OCI-LY1 (cell line): Measurements from ENCODE around the gene ACAP3.

Source experiments
- H2AFZ ChIP-seq: fragments of 200-600 bp; sonication (generic), shearing (Covaris generic); 2 replicates; pipeline ENCODE4 v1.6.0; 2014; ENCODE audit warnings: antibody characterized with exemption, mild to moderate bottlenecking, low read length
- H3F3A ChIP-seq: fragments of 200-600 bp; sonication (generic), shearing (Covaris generic); 2 replicates; pipeline ENCODE4 v1.6.0; 2014; ENCODE audit warnings: mild to moderate bottlenecking, antibody characterized with exemption, low read length, moderate library complexity; ENCODE audit not compliant: insufficient read depth
- H3K27ac ChIP-seq: fragments of 200-600 bp; sonication (generic); 2 replicates; pipeline ENCODE4 v1.5.1; 2014; ENCODE audit warnings: low read length, mixed run types, mild to moderate bottlenecking, low read depth; ENCODE audit not compliant: poor library complexity, severe bottlenecking
- H3K27me3 ChIP-seq: fragments of 200-600 bp; sonication (generic); 2 replicates; pipeline ENCODE4 v1.6.0; 2014; ENCODE audit warnings: antibody characterized with exemption, mild to moderate bottlenecking, low read length, moderate library complexity; ENCODE audit not compliant: insufficient read depth
- H3K36me3 ChIP-seq: fragments of 200-600 bp; sonication (generic); 2 replicates; pipeline ENCODE4 v1.6.1; 2014; ENCODE audit warnings: mild to moderate bottlenecking, antibody characterized with exemption, low read length, moderate library complexity, mixed read lengths; ENCODE audit not compliant: insufficient read depth
- H3K4me1 ChIP-seq: fragments of 200-600 bp; sonication (generic); 2 replicates; pipeline ENCODE4 v1.5.1; 2014; ENCODE audit warnings: mild to moderate bottlenecking, low read length, moderate library complexity; ENCODE audit not compliant: insufficient read depth, severe bottlenecking
- H3K4me2 ChIP-seq: fragments of 200-600 bp; sonication (generic), shearing (Covaris generic); 2 replicates; pipeline ENCODE4 v1.6.1; 2014; ENCODE audit warnings: low read length
- H3K4me3 ChIP-seq: fragments of 200-600 bp; sonication (generic); 2 replicates; pipeline ENCODE4 v1.5.1; 2014; ENCODE audit warnings: low read length, low read depth, mild to moderate bottlenecking, mixed read lengths; ENCODE audit not compliant: poor library complexity, severe bottlenecking
- H3K79me2 ChIP-seq: fragments of 200-600 bp; shearing (Covaris generic); 2 replicates; pipeline ENCODE4 v1.6.1; 2016; ENCODE audit warnings: mixed run types, low read length, mixed read lengths; ENCODE audit not compliant: insufficient read depth
- H3K9ac ChIP-seq: fragments of 200-600 bp; sonication (generic), shearing (Covaris generic); 2 replicates; pipeline ENCODE4 v1.6.1; 2014; ENCODE audit warnings: mild to moderate bottlenecking, low read length, mixed read lengths
- H3K9me2 ChIP-seq: fragments of 200-600 bp; sonication (generic), shearing (Covaris generic); 2 replicates; pipeline ENCODE4 v1.6.1; 2014; ENCODE audit warnings: low read depth, mild to moderate bottlenecking, low read length, mixed read lengths
- H3K9me3 ChIP-seq: fragments of 200-600 bp; shearing (Covaris generic); 2 replicates; pipeline ENCODE4 v1.6.1; 2014; ENCODE audit warnings: low read length, mixed read lengths
- H4K20me1 ChIP-seq: fragments of 200-600 bp; sonication (generic), shearing (Covaris generic); 2 replicates; pipeline ENCODE4 v1.6.0; 2016; ENCODE audit warnings: mild to moderate bottlenecking, low read length; ENCODE audit not compliant: insufficient read depth
- EZH2 ChIP-seq: fragments of 200-600 bp; sonication (generic), shearing (Covaris generic); IDR thresholded peaks from 2 replicates; pipeline ENCODE4 v1.8.0; 2017; ENCODE audit warnings: borderline replicate concordance, mixed run types, mild to moderate bottlenecking, antibody characterized with exemption, low read length, moderate library complexity, mixed read lengths
- TF ChIP-seq, protein P1 (sequence below): fragments of 200-600 bp; sonication (generic), shearing (Covaris generic); IDR thresholded peaks from 2 replicates; pipeline ENCODE4 v1.5.1; 2017; ENCODE audit warnings: mild to moderate bottlenecking, antibody characterized with exemption, low read length, moderate library complexity, mixed read lengths

Gene ACAP3

DNA sequence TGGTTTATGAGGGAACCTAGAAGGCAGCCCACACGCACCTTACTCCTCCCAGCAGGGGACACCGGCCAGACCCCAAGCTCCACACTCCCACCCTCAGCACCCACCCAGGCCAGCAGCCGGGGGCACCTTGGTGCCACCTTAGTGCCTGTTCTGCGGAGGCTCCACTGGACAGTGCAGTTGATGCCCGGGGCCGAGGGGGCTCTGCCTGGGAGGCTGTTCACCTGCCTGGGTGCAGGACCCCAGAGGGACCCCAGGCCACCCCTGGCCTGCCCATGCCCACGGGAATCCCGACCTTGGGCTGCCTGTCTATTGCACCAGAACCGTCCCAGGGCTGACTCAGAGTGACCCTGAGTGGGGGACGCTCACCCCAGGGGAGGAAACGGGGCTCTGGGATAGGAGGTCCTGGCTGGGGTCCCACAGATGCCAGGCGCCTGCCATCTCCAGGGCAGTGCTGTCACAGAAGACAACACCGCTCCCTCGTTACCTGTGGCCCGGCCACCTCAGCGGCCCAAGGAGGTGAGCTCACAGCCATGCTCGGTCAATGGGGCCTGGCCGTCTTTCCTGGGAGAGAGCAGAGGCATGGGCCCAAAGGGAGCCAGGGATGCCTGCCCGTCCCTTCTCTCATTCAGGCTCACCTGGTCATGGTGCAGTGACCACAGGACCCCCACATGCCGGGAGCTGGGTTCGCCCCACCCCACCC, 26.8 kb downstream of the ACAP3 start:
- Histone ChIP-seq H3K36me3 (no peaks in the 10 kb centered on the region; the same call in 1 of the 2 replicates), H3K9me2 (no peaks in the 10 kb centered on the region), H3K9me3 (peaks cover 3% of the 10 kb centered on the region; the same call in 1 of the 2 replicates), H3K9ac (no peak overlapping the region), H3F3A (no peaks in the 10 kb centered on the region), H2AFZ (no peak overlapping the region), H3K27ac (no peak overlapping the region), H4K20me1 (no peaks in the 10 kb centered on the region), H3K79me2 (no peaks in the 10 kb centered on the region), H3K4me2 (no peak overlapping the region), H3K4me1 (no peaks in the 10 kb centered on the region), H3K27me3 (no peaks in the 10 kb centered on the region; the same call in 1 of the 2 replicates), H3K4me3 (no peak overlapping the region)
- TF ChIP-seq EZH2: no peak
- TF ChIP-seq, protein P1, sequence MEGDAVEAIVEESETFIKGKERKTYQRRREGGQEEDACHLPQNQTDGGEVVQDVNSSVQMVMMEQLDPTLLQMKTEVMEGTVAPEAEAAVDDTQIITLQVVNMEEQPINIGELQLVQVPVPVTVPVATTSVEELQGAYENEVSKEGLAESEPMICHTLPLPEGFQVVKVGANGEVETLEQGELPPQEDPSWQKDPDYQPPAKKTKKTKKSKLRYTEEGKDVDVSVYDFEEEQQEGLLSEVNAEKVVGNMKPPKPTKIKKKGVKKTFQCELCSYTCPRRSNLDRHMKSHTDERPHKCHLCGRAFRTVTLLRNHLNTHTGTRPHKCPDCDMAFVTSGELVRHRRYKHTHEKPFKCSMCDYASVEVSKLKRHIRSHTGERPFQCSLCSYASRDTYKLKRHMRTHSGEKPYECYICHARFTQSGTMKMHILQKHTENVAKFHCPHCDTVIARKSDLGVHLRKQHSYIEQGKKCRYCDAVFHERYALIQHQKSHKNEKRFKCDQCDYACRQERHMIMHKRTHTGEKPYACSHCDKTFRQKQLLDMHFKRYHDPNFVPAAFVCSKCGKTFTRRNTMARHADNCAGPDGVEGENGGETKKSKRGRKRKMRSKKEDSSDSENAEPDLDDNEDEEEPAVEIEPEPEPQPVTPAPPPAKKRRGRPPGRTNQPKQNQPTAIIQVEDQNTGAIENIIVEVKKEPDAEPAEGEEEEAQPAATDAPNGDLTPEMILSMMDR: no peak

DNA sequence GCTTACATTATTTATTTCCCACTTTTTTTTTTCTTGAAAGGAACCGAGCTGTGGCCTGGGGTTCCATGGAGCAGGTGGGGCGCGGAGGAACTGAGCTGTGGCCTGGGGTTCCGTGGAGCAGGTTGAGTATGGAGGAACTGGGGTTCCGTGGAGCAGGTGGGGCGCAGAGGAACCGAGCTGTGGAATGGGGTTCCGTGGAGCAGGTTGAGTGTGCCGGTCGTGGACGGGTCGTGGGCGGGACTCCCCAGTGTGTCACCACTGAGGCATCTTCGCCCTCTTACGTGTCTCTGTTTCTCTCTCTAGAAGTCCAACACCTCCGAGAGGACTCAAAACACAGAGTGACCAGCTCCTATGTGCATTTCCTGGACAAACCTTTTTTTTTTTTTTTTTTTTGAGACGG, 28.7 kb downstream of the ACAP3 start:
- H3K79me2 ChIP-seq: no peaks in the 10 kb centered on the region
- H3K4me3 ChIP-seq: no peak overlapping the region
- peaks cover 7% of the 10 kb centered on the region for H3K4me1 ChIP-seq
- H2AFZ ChIP-seq: no peak overlapping the region
- no peak overlapping the region for H3K4me2 ChIP-seq
- H3K9me3 ChIP-seq: peaks cover 3% of the 10 kb centered on the region; the same call in 1 of the 2 replicates
- no peak for TF ChIP-seq EZH2
- TF ChIP-seq, protein P1: no peak
- H3K9me2 ChIP-seq: no peaks in the 10 kb centered on the region
- H3K27ac ChIP-seq: no peak overlapping the region
- H3K27me3 ChIP-seq: no peaks in the 10 kb centered on the region
- H4K20me1 ChIP-seq: no peaks in the 10 kb centered on the region
- no peaks in the 10 kb centered on the region for H3F3A ChIP-seq
- H3K9ac ChIP-seq: no peak overlapping the region
- H3K36me3 ChIP-seq: no peaks in the 10 kb centered on the region; the same call in 1 of the 2 replicates

- peaks cover 7% of the 10 kb centered on the region for H3K4me1 ChIP-seq
- no peaks in the 10 kb centered on the region for H3K79me2 ChIP-seq
- no peak overlapping the region for H2AFZ ChIP-seq
- H3K27me3 ChIP-seq: no peaks in the 10 kb centered on the region
- H4K20me1 ChIP-seq: no peaks in the 10 kb centered on the region
- H3K9me3 ChIP-seq: peaks cover 3% of the 10 kb centered on the region; the same call in 1 of the 2 replicates
- H3K4me3 ChIP-seq: no peak overlapping the region
- no peaks in the 10 kb centered on the region for H3F3A ChIP-seq
- no peaks in the 10 kb centered on the region for H3K9me2 ChIP-seq
- H3K9ac ChIP-seq: no peak overlapping the region
- no peak overlapping the region for H3K4me2 ChIP-seq
- TF ChIP-seq, protein P1: no peak
- no peak for TF ChIP-seq EZH2
- H3K36me3 ChIP-seq: no peaks in the 10 kb centered on the region; the same call in 1 of the 2 replicates
- no peak overlapping the region for H3K27ac ChIP-seq
Observed at GRCh38 chr1:1278620-1279019, 29.1 kb downstream of the ACAP3 start.
